Raji (cell line): ENCODE measurements around the gene RAPGEF2.

Experiments
- POLR2A ChIP-seq: IDR thresholded peaks from 2 replicates; pipeline ENCODE4 v1.6.1; 2011; ENCODE audit warnings: low read depth, low read length, control low read depth; ENCODE audit not compliant: insufficient read depth

RAPGEF2 gene

DNA sequence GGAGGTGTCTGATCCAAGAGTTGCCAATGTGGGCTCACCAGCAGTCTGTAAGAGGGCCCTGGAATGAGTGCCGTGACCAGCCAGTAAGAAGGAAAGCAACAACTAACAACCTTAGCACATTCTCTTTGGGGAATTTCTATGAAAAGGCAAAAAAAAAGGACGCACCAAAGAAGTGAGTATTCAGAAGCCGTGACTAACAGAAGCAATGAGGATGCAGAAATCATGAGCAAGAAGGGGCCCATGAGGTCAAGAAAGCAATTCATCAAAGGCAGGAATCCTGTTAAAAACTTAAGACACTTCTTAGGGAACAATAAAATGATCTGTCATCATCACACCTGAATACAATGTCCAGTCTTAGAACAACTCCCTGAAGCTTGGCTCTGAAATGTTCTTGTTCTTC lies 260.5 kb downstream of the RAPGEF2 start:
- TF ChIP-seq POLR2A: no peak

DNA sequence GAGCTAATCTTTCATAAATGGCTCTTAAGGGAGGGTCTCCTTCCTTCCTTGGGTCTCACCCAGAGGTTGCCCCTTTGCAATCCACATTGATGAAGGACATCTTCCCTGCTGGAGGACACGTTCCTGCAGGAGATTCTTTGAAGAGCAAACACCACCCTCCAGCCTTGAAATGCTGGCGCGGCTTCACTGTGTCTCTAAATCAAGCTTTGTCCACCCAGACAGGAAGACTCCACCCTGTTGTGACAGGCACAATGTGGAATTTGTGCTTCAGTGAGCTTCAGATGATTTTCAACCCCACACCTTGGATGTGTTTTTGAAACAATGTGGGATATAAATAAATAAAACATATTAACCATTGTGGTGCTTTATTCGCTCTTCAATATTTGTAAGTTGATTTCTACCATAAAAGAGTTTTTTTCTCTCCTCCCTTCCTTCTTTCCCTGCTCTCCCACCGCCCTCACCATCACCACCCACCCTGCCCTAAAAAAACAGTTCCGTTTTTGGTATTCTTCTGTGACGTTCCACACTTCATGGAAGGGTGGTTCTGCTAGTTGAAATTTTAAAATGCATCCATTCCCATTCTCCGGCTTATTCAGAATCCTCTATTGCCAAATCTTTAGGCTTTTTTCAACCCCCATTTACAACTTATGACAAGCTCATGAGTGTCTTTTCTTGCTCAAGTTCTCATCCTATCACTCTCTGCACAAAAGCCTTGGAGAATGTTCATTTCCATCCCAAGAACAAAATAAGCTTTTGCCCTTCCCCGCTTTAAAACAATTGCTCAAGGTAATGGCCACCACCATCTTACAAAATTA lies 264.3 kb downstream of the RAPGEF2 start:
- TF ChIP-seq POLR2A: no peak

DNA sequence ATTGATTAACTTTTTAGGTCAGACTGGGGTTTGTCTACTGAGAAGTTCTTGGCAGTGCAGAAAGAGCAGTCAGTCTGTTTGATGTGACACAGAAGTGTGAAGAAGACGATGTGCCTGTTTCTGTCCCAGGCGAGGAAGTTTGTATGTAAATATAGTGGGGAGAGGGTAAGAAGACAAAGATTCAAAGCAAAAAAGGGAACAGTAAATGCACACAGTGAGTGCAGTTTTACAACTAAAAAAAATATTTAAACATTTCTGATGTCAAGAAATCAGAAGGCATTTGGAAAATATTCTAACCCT lies 264.9 kb downstream of the RAPGEF2 start:
- TF ChIP-seq POLR2A: no peak

DNA sequence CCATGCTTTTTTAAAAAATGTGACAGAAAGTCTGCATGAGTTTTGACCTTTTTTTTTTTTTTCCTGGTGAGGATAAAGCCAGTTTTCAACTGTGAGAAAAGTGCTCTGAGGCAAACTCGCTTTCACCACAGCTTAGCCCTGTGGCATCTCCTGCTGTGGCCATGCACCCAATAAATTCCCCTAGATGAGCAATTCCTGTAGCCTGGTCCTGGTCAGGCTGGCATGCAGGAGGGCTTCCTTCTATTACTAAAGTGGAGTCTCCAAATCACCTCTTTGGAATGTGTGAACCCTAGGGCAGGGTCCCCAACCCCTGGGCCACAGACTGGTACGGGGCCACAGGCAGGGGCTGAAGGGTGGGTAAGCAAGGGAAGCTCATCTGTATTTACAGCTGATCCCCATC lies 265.4 kb downstream of the RAPGEF2 start:
- no peak for TF ChIP-seq POLR2A

DNA sequence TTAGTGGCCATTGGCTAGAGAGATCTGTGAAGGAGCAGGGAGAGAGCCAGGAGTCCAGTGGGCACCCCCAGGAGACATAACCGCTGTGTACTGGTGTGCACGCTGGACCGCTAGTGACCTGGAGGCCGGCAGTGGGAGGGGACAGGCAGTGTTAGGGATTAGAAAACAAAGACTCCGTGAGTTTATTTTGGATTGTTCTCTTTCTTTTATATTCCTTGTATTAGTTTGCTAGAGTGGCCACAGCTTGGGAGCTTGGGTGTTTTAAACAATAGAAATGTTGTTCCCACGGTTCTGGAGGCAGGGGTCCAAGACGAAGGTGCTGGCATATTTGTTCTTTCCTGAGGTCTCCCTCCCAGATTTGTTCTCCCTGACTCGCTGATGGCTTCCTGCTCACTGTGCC lies 266.4 kb downstream of the RAPGEF2 start:
- TF ChIP-seq POLR2A: no peak

DNA sequence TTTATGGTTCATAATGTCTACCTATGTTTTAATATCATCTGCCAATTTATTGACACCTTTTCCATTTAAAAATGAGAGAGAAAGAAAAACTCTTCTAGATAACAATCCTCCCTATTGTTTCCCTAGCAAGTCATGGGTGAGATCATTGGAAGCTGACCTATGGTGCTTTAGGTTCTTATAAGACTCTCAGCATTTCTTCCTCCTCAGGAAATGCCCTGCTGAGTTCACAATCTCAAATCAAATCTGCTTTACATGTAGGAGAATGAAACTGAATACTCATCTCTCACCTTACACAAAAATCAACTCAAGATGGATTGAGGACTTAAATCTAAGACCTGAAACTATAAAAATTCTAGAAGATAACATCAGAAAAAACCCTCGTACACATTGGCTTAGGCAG lies 267.4 kb downstream of the RAPGEF2 start:
- no peak for TF ChIP-seq POLR2A

DNA sequence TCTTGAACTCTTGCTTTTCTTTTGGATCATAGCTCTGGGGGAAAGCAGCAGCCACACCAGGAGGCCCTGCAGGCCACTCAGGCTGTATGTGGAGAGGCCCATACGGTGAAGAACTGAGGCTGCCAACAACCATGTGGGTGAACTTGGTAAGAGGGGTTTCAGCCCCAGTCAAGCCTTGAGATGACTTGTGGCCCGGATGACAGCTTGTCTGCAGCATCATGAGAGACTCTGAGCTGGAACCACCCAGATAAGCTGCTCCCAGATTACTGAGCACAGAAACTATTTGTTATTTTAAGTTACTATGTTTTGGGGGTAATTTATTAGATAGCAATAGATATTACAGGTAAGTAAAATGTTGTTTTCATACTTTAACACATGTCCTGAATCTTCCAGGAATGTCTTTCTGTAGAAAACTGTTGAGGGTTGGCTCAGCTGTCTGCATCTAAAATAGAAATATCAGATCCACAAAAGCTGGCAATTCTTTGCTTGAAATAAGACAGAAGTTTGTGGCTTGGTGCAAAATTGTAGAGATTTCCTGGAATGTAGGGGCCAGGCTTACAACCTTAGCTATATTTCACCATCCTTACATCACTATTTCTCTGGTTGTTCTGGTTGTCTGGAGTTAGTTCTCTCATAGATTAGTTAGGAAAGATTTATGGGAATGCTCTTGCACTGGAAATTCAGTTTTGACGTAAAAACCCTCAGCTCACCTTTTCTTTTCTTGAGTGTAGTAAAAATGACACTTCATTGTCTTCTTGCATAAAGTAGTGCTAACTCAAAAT lies 272.1 kb downstream of the RAPGEF2 start:
- no peak for TF ChIP-seq POLR2A

DNA sequence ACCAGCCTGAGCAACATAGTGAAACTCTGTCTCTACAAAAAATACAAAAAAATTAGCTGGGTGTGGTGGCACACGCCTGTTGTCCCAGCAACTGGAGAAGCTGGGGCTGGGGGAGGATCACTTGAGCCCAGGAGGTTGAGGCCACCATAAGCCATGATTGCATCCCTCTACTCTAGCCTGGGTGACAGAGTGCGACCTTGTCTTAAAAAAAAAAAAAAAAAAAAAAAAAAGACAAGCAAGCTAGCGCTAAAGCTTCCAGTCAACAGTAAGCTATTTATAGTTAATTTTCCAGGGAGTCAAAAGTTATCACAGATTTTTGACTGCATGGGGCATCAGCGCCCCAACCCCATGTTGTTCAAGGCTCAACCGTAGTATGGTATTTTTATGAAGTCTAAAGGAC lies 273.4 kb downstream of the RAPGEF2 start:
- TF ChIP-seq POLR2A: no peak

DNA sequence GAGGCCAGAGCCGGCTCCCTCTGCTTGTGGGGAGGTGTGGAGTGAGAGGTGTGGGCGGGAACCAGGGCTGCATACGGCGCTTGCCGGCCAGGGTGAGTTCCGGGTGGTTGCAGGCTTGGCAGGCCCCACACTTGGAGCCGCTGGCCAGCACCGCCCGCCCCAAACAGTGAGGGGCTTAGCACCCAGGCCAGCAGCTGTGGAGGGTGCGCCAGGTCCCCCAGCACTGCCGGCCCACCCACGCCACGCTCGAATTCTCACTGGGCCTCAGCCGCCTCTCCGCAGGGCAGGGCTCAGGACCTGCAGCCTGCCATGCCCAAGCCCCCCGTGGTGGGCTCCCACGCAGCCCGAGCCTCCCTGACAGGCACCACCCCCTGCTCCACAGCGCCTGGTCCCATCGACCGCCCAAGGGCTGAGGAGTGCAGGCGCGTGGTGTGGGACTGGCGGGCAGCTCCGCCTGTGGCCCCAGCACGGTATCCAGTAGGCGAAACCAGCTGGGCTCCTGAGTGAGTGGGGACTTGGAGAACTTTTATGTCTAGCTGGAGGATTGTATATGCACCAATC lies 275.3 kb downstream of the RAPGEF2 start:
- TF ChIP-seq POLR2A: no peak

- no peak for TF ChIP-seq POLR2A
These were observed 277.0 kb downstream of the RAPGEF2 start for GRCh38 chr4:159379836-159380235.

- no peak for TF ChIP-seq POLR2A
These were observed 280.1 kb downstream of the RAPGEF2 start for GRCh38 chr4:159382856-159383561.

- TF ChIP-seq POLR2A: no peak
These were observed 280.7 kb downstream of the RAPGEF2 start for GRCh38 chr4:159383562-159383931.

DNA sequence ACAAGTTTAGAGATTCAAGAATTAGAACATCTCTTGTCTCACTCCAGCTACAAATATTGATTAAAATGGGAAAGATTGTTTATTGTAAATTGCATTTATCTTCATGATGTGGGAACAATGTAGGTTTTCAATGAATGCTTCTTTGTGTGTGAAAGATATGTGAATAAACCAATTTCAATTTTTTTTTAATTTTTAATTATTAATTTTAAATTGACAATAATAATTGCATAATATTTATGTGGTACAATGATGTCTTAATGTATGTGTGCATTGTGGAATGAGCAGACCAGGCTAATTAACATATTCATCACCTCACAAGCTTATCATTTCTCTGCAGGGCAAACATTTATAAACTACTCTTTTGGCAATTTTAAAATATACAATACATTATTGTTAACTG lies 281.1 kb downstream of the RAPGEF2 start:
- TF ChIP-seq POLR2A: no peak

- TF ChIP-seq POLR2A: no peak
These were observed 281.8 kb downstream of the RAPGEF2 start for GRCh38 chr4:159384632-159385031.

DNA sequence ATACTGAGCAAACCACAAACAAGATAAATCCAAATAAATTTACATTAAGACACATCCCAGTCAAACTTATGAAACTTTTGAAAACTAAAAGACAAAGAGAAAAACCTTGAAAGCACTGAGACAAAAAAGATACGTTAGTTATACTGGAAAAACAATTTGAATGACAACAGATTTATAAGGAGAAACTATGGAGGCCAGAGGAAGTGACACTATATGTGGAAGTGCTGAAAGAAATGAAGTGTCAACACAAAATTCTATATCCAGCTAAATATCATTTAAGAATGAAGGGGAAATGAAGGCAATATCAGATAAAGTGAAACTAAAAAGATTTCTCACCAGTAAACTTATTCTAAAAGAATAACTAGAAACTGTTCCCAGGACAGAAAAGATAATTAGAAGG lies 283.7 kb downstream of the RAPGEF2 start:
- no peak for TF ChIP-seq POLR2A

DNA sequence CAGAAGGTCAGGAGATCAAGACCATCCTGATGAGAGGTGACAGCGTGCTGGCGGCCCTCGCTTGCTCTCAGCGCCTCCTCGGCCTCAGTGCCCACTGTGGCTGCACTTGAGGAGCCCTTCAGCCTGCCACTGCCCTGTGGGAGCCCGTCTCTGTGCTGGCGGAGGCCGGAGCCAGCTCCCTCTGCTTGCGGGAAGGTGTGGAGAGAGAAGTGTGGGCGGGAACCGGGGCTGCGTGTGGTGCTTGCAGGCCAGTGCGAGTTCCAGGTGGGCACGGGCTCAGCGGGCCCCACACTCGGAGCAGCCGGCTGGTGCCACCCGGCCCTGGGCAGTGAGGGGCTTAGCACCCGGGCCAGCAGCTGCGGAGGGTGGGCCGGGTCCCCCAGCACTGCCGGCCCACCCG lies 286.9 kb downstream of the RAPGEF2 start:
- no peak for TF ChIP-seq POLR2A
